IMR-90 (cell line): Measurements from ENCODE around the gene MYO1C. TPM values are rescaled to one million over a fixed set of nuclear protein-coding genes. Genes with fewer than 3 reads are reported as not detected.

Source experiments
- ATAC-seq: fragments of 200-7000 bp; cut with Tn5 transposase; 2 replicates; pipeline ENCODE4 v1.9.1; 2020; ENCODE audit warnings: low read depth, mild to moderate bottlenecking, moderate library complexity
- BruUV-seq: library from RNA; stranded (reverse); fragments of 400-500 nt; replicated peaks from 2 replicates; lab custom pipeline; 2021; lab: Mats Ljungman, UMichigan
- CTCF ChIA-PET: fragments of 300-600 bp; formaldehyde crosslinking; extraction: SDS; loops from one replicate; lab custom pipeline; 2021; ENCODE audit warnings: antibody characterized with exemption; lab: Yijun Ruan, JAX
- POLR2A ChIA-PET: fragments of 300-600 bp; sonication (Branson Sonifier 250); formaldehyde crosslinking; loops from one replicate; lab custom pipeline; 2022; ENCODE audit warnings: antibody characterized with exemption; ENCODE audit not compliant: unreplicated experiment; lab: Charles Lee
- DNase-seq: peaks from one replicate; pipeline ENCODE4 v3.0.0; 2013
- H2AFZ ChIP-seq: replicated peaks from 2 replicates; pipeline ENCODE3; 2013; ENCODE audit warnings: low read length, mild to moderate bottlenecking; ENCODE audit not compliant: poor library complexity
- H2AK5ac ChIP-seq: 2 replicates; pipeline ENCODE4 v1.6.1; 2013; ENCODE audit warnings: low read depth, low read length, inconsistent platforms
- H2AK9ac ChIP-seq: replicated peaks from 2 replicates; pipeline ENCODE3; 2013; ENCODE audit warnings: mild to moderate bottlenecking, low read depth, low read length, moderate library complexity; ENCODE audit not compliant: poor library complexity
- H2BK120ac ChIP-seq: 2 replicates; pipeline ENCODE4 v1.6.1; 2013; ENCODE audit warnings: low read depth, low read length, inconsistent platforms
- H2BK15ac ChIP-seq: 3 replicates; pipeline ENCODE4 v1.6.1; 2013; ENCODE audit warnings: low read depth, low read length, inconsistent platforms
- H2BK20ac ChIP-seq: 2 replicates; pipeline ENCODE4 v1.6.1; 2013; ENCODE audit warnings: low read depth, mild to moderate bottlenecking, inconsistent platforms, low read length, moderate library complexity
- H2BK5ac ChIP-seq: 2 replicates; pipeline ENCODE4 v1.6.1; 2013; ENCODE audit warnings: mild to moderate bottlenecking, low read depth, low read length, inconsistent platforms; ENCODE audit not compliant: poor library complexity, severe bottlenecking
- H3K14ac ChIP-seq: replicated peaks from 2 replicates; pipeline ENCODE4 v1.6.1; 2013; ENCODE audit warnings: low read depth, low read length, inconsistent platforms
- H3K18ac ChIP-seq: 2 replicates; pipeline ENCODE4 v1.6.1; 2013; ENCODE audit warnings: low read depth, low read length, control low read depth
- H3K23ac ChIP-seq: 2 replicates; pipeline ENCODE4 v1.6.1; 2013; ENCODE audit warnings: low read depth, low read length, inconsistent platforms
- H3K27ac ChIP-seq: 2 replicates; pipeline ENCODE4 v1.5.1; 2013; ENCODE audit warnings: mild to moderate bottlenecking, control low read depth, low read length; ENCODE audit not compliant: insufficient read depth
- H3K27me3 ChIP-seq: 2 replicates; pipeline ENCODE4 v1.6.1; 2013; ENCODE audit warnings: low read length; ENCODE audit not compliant: control insufficient read depth, insufficient read depth
- H3K36me3 ChIP-seq: 2 replicates; pipeline ENCODE4 v1.6.1; 2013; ENCODE audit warnings: low read length, mixed read lengths; ENCODE audit not compliant: control insufficient read depth, insufficient read depth
- H3K4ac ChIP-seq: 2 replicates; pipeline ENCODE4 v1.6.1; 2013; ENCODE audit warnings: low read depth, low read length, inconsistent platforms
- H3K4me1 ChIP-seq: 2 replicates; pipeline ENCODE4 v1.6.1; 2013; ENCODE audit warnings: low read length, mixed read lengths; ENCODE audit not compliant: control insufficient read depth, insufficient read depth
- H3K4me2 ChIP-seq: 2 replicates; pipeline ENCODE4 v1.6.1; 2013; ENCODE audit warnings: low read depth, mild to moderate bottlenecking, control low read depth, low read length, moderate library complexity
- H3K4me3 ChIP-seq: 2 replicates; pipeline ENCODE4 v1.5.1; 2013; ENCODE audit warnings: low read depth, mild to moderate bottlenecking, control low read depth, low read length, moderate library complexity; ENCODE audit not compliant: insufficient read depth
- H3K56ac ChIP-seq: 2 replicates; pipeline ENCODE4 v1.6.1; 2013; ENCODE audit warnings: low read length, inconsistent platforms; ENCODE audit not compliant: insufficient read depth; ENCODE audit errors: extremely low read depth
- H3K79me1 ChIP-seq, 2 experiments: 2 replicates each; pipeline ENCODE4 v1.6.1; 2013; ENCODE audit warnings: low read length in 2 of 2, inconsistent platforms in 1 of 2, low read depth in 1 of 2
- H3K9ac ChIP-seq: 2 replicates; pipeline ENCODE4 v1.6.1; 2013; ENCODE audit warnings: low read depth, low read length, control low read depth
- H3K9me1 ChIP-seq: 2 replicates; pipeline ENCODE4 v1.6.1; 2013; ENCODE audit warnings: low read length, inconsistent platforms; ENCODE audit not compliant: insufficient read depth
- H3K9me3 ChIP-seq: 2 replicates; pipeline ENCODE4 v1.6.1; 2013; ENCODE audit warnings: low read length; ENCODE audit not compliant: control insufficient read depth, insufficient read depth
- H4K20me1 ChIP-seq: 2 replicates; pipeline ENCODE4 v1.6.1; 2013; ENCODE audit warnings: low read length, inconsistent platforms; ENCODE audit not compliant: insufficient read depth
- H4K5ac ChIP-seq: 2 replicates; pipeline ENCODE4 v1.6.1; 2013; ENCODE audit warnings: mild to moderate bottlenecking, low read depth, low read length, control low read depth
- H4K8ac ChIP-seq, 2 experiments: 2 replicates each; pipeline ENCODE4 v1.6.1; 2013; ENCODE audit warnings: low read depth in 2 of 2, low read length in 2 of 2, control low read depth in 1 of 2, inconsistent platforms in 1 of 2
- H4K91ac ChIP-seq: 2 replicates; pipeline ENCODE4 v1.6.1; 2013; ENCODE audit warnings: low read depth, low read length, inconsistent platforms; ENCODE audit not compliant: insufficient read depth
- BHLHE40 ChIP-seq: fragments of 150-350 bp; IDR thresholded peaks from 2 replicates; pipeline ENCODE4 v1.6.1; 2016; ENCODE audit warnings: mild to moderate bottlenecking, low read depth, low read length
- CEBPB ChIP-seq: IDR thresholded peaks from 2 replicates; pipeline ENCODE4 v1.6.1; 2012; ENCODE audit warnings: low read depth, low read length, improper control_type of control experiment
- CHD1 ChIP-seq: IDR thresholded peaks from 2 replicates; pipeline ENCODE4 v1.6.1; 2012; ENCODE audit warnings: low read depth, low read length, improper control_type of control experiment
- CTCF ChIP-seq: conservative IDR thresholded peaks from 2 replicates; pipeline ENCODE4 v1.5.1; 2012; ENCODE audit warnings: mild to moderate bottlenecking, low read depth, low read length, improper control_type of control experiment
- FOS ChIP-seq: fragments of 150-350 bp; IDR thresholded peaks from 2 replicates; pipeline ENCODE4 v1.6.1; 2016; ENCODE audit warnings: low read depth, low read length
- MAFK ChIP-seq: IDR thresholded peaks from 2 replicates; pipeline ENCODE4 v1.6.1; 2012; ENCODE audit warnings: low read depth, low read length, improper control_type of control experiment
- MAZ ChIP-seq: IDR thresholded peaks from 2 replicates; pipeline ENCODE4 v1.6.1; 2012; ENCODE audit warnings: low read depth, mild to moderate bottlenecking, low read length, improper control_type of control experiment, moderate library complexity, borderline replicate concordance
- MXI1 ChIP-seq: IDR thresholded peaks from 2 replicates; pipeline ENCODE4 v1.6.1; 2012; ENCODE audit warnings: low read depth, mild to moderate bottlenecking, low read length, moderate library complexity, borderline replicate concordance
- NFE2L2 ChIP-seq: fragments of 150-350 bp; IDR thresholded peaks from 2 replicates; pipeline ENCODE4 v1.6.1; 2016; ENCODE audit warnings: low read depth, mild to moderate bottlenecking, low read length
- POLR2A ChIP-seq: IDR thresholded peaks from 2 replicates; pipeline ENCODE4 v1.6.1; 2012; ENCODE audit warnings: mild to moderate bottlenecking, low read depth, low read length
- RAD21 ChIP-seq: IDR thresholded peaks from 2 replicates; pipeline ENCODE4 v1.6.1; 2012; ENCODE audit warnings: low read length, improper control_type of control experiment
- RCOR1 ChIP-seq: IDR thresholded peaks from 2 replicates; pipeline ENCODE4 v1.6.1; 2012; ENCODE audit warnings: mild to moderate bottlenecking, low read length, improper control_type of control experiment; ENCODE audit not compliant: insufficient replicate concordance
- RFX5 ChIP-seq: IDR thresholded peaks from 2 replicates; pipeline ENCODE4 v1.8.0; 2012; ENCODE audit warnings: low read depth, mild to moderate bottlenecking, low read length, moderate library complexity
- SMC3 ChIP-seq: fragments of 150-350 bp; IDR thresholded peaks from 2 replicates; pipeline ENCODE4 v1.6.1; 2016; ENCODE audit warnings: low read depth, mild to moderate bottlenecking, antibody characterized with exemption, low read length, moderate library complexity
- WGBS, 2 experiments: methylation state at CpG; one replicate each; pipeline versions ENCODE4 v1.1.5 to v1.1.7; 2013; ENCODE audit warnings: missing lambda C conversion rate in 2 of 2; ENCODE audit not compliant: insufficient read length in 1 of 2; ENCODE audit errors: extremely low coverage in 2 of 2; 5-methylcytosine and 5-hydroxymethylcytosine counted together
- dilution Hi-C: fragments of 300-500 bp; cut with HindIII; formaldehyde crosslinking; loops from one replicate; pipeline ENCODE4 v1.14.3; 2018; ENCODE audit warnings: low sequenced_read_pairs; ENCODE audit not compliant: unreplicated experiment
- in situ Hi-C: fragments of 300-500 bp; cut with MboI; formaldehyde crosslinking; loops from 3 replicates; pipeline ENCODE4 v1.14.3; 2019; ENCODE audit warnings: low sequenced_read_pairs, inconsistent platforms, mixed read lengths
- intact Hi-C: fragments of 100-400 bp; cut with micrococcal nuclease; formaldehyde crosslinking; loops from 2 replicates; pipeline ENCODE4 v1.10.0; 2022
- polyA plus RNA-seq, 3 experiments: library from polyadenylated mRNA; depleted of rRNA; stranded (reverse); fragments of >200 nt; gene quantifications; 2 replicates each; pipeline ENCODE4 v1.2.3, GENCODE V29; 2012; ENCODE audit warnings: low replicate concordance in 1 of 3
- total RNA-seq: library from RNA; depleted of rRNA; stranded (reverse); fragments of >200 nt; gene quantifications from 2 replicates; pipeline ENCODE4 v1.2.3, GENCODE V29; 2012
- TF ChIP-seq, protein P1 (sequence below): fragments of 150-350 bp; IDR thresholded peaks from 2 replicates; pipeline ENCODE4 v1.6.1; 2017; ENCODE audit warnings: mild to moderate bottlenecking, antibody characterized with exemption, low read length, low read depth
- TF ChIP-seq, protein P2 (sequence below): fragments of 150-350 bp; IDR thresholded peaks from 2 replicates; pipeline ENCODE4 v1.6.1; 2016; ENCODE audit warnings: low read depth, mild to moderate bottlenecking, low read length, moderate library complexity, borderline replicate concordance

The MYO1C gene
- total and polyA plus RNA-seq, 2 of the 4 experiments (the other 2 are of a cell fraction): 162 to 196 TPM

GRCh38 chr17:1533661-1534325, 41.3 kb upstream of the MYO1C start:
- in situ Hi-C loops (no loop called here), intact Hi-C loops (no loop called here), dilution Hi-C loops (no loop called here)
- H2BK120ac ChIP-seq: no peak overlapping the region
- ATAC-seq (no peak), DNase-seq (no peak)
- WGBS, 2 experiments: 71% methylated on average over 12 of the region's 24 CpGs; no CpG with 5 or more reads in 1 of the 2 experiments
- no peak overlapping the region for H3K9ac ChIP-seq
- no peak overlapping the region for H2AK5ac ChIP-seq
- H3K4me3 ChIP-seq: no peak overlapping the region
- no peaks in the 10 kb centered on the region for H3K27me3 ChIP-seq
- no peak overlapping the region for H2BK20ac ChIP-seq
- no peak overlapping the region for H2AK9ac ChIP-seq
- no peak overlapping the region for H3K4ac ChIP-seq
- no peak overlapping the region for H2BK5ac ChIP-seq
- BruUV-seq: no TSS peak
- peaks cover 52% of the 10 kb centered on the region for H3K36me3 ChIP-seq
- H3K27ac ChIP-seq: no peak overlapping the region
- H4K8ac ChIP-seq: no peak overlapping the region
- H3K79me1 ChIP-seq: no peaks in the 10 kb centered on the region; a peak in 3 of 4 replicates
- ChIA-PET POLR2A (no interaction called here), CTCF (no interaction called here)
- TF ChIP-seq BHLHE40 (no peak), POLR2A (no peak), MAZ (no peak), MAFK (no peak), CTCF (no peak), CEBPB (no peak), RFX5 (no peak), CHD1 (no peak), RAD21 (no peak), MXI1 (no peak), NFE2L2 (no peak), FOS (no peak), SMC3 (no peak), RCOR1 (no peak)
- TF ChIP-seq, protein P1, sequence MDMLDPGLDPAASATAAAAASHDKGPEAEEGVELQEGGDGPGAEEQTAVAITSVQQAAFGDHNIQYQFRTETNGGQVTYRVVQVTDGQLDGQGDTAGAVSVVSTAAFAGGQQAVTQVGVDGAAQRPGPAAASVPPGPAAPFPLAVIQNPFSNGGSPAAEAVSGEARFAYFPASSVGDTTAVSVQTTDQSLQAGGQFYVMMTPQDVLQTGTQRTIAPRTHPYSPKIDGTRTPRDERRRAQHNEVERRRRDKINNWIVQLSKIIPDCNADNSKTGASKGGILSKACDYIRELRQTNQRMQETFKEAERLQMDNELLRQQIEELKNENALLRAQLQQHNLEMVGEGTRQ: no peak
- TF ChIP-seq, protein P2, sequence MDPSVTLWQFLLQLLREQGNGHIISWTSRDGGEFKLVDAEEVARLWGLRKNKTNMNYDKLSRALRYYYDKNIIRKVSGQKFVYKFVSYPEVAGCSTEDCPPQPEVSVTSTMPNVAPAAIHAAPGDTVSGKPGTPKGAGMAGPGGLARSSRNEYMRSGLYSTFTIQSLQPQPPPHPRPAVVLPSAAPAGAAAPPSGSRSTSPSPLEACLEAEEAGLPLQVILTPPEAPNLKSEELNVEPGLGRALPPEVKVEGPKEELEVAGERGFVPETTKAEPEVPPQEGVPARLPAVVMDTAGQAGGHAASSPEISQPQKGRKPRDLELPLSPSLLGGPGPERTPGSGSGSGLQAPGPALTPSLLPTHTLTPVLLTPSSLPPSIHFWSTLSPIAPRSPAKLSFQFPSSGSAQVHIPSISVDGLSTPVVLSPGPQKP: no peak
- no peaks in the 10 kb centered on the region; the same call in 1 of the 2 replicates for H3K9me1 ChIP-seq
- H3K14ac ChIP-seq: no peak overlapping the region
- no peak overlapping the region for H2BK15ac ChIP-seq
- no peak overlapping the region for H3K4me2 ChIP-seq
- no peak overlapping the region for H4K5ac ChIP-seq
- no peak overlapping the region for H4K91ac ChIP-seq
- no peaks in the 10 kb centered on the region; the same call in none of the 2 replicates for H4K20me1 ChIP-seq
- H3K9me3 ChIP-seq: no peaks in the 10 kb centered on the region
- H3K18ac ChIP-seq: no peak overlapping the region
- H3K23ac ChIP-seq: no peak overlapping the region
- H3K4me1 ChIP-seq: peaks cover 2% of the 10 kb centered on the region; the same call in 1 of the 2 replicates
- no peak overlapping the region for H2AFZ ChIP-seq
- no peak overlapping the region for H3K56ac ChIP-seq
